BLaER1 (cell line): ENCODE data around the gene SEMA5A.

Source experiments
- H3K27ac ChIP-seq: shearing (Covaris generic); formaldehyde crosslinking; 2 replicates; pipeline ENCODE4 v1.8.1; 2022
- H3K27me3 ChIP-seq: shearing (Covaris generic); formaldehyde crosslinking; 2 replicates; pipeline ENCODE4 v1.8.1; 2022
- H3K36me3 ChIP-seq: shearing (Covaris generic); formaldehyde crosslinking; 2 replicates; pipeline ENCODE4 v1.8.1; 2022
- H3K4me1 ChIP-seq: shearing (Covaris generic); formaldehyde crosslinking; 2 replicates; pipeline ENCODE4 v1.8.1; 2022
- H3K4me2 ChIP-seq: shearing (Covaris generic); formaldehyde crosslinking; 2 replicates; pipeline ENCODE4 v1.8.1; 2022
- H3K4me3 ChIP-seq: shearing (Covaris generic); formaldehyde crosslinking; 2 replicates; pipeline ENCODE4 v1.8.1; 2022
- H3K9ac ChIP-seq: shearing (Covaris generic); formaldehyde crosslinking; 2 replicates; pipeline ENCODE4 v1.8.1; 2022
- H3K9me3 ChIP-seq: shearing (Covaris generic); formaldehyde crosslinking; 2 replicates; pipeline ENCODE4 v1.8.1; 2022
- H4K20me1 ChIP-seq: shearing (Covaris generic); formaldehyde crosslinking; 2 replicates; pipeline ENCODE4 v1.8.1; 2022
- Cebpa-rat ChIP-seq: shearing (Covaris generic); IDR thresholded peaks from 2 replicates; pipeline ENCODE4 v1.8.1; 2022

Gene SEMA5A

GRCh38 chr5:9523090-9523823, 22.6 kb downstream of the SEMA5A start:
- H3K27me3 ChIP-seq = no peaks in the 10 kb centered on the region
- H4K20me1 ChIP-seq = no peaks in the 10 kb centered on the region
- no peak overlapping the region for H3K27ac ChIP-seq
- no peaks in the 10 kb centered on the region for H3K36me3 ChIP-seq
- no peak overlapping the region for H3K4me3 ChIP-seq
- H3K9ac ChIP-seq = no peak overlapping the region
- no peak for TF ChIP-seq Cebpa-rat
- H3K4me2 ChIP-seq = no peak overlapping the region
- H3K9me3 ChIP-seq = no peaks in the 10 kb centered on the region
- no peaks in the 10 kb centered on the region for H3K4me1 ChIP-seq

- Histone ChIP-seq H3K4me2 (no peak overlapping the region), H3K27me3 (no peaks in the 10 kb centered on the region)
Measured at GRCh38 chr5:9519537-9519936, 26.3 kb downstream of the SEMA5A start.

GRCh38 chr5:9516591-9516990, 29.3 kb downstream of the SEMA5A start:
- Histone ChIP-seq H4K20me1 (no peaks in the 10 kb centered on the region), H3K27ac (no peak overlapping the region), H3K36me3 (no peaks in the 10 kb centered on the region), H3K9ac (no peak overlapping the region), H3K4me2 (no peak overlapping the region), H3K9me3 (no peaks in the 10 kb centered on the region), H3K4me3 (no peak overlapping the region), H3K27me3 (no peaks in the 10 kb centered on the region), H3K4me1 (no peaks in the 10 kb centered on the region)
- no peak for TF ChIP-seq Cebpa-rat

More at GRCh38 chr5:9519537-9519936, 26.3 kb downstream of the SEMA5A start:
- peak; percentile 67 for TF ChIP-seq Cebpa-rat
- Histone ChIP-seq H3K27ac (no peak overlapping the region), H3K9ac (no peak overlapping the region), H3K36me3 (no peaks in the 10 kb centered on the region), H4K20me1 (no peaks in the 10 kb centered on the region), H3K4me1 (no peaks in the 10 kb centered on the region), H3K4me3 (no peak overlapping the region), H3K9me3 (no peaks in the 10 kb centered on the region)

GRCh38 chr5:9515436-9515835, 30.4 kb downstream of the SEMA5A start:
- Histone ChIP-seq H3K4me1 (no peaks in the 10 kb centered on the region), H3K9me3 (no peaks in the 10 kb centered on the region), H3K27ac (no peak overlapping the region), H3K9ac (no peak overlapping the region), H4K20me1 (no peaks in the 10 kb centered on the region), H3K27me3 (no peaks in the 10 kb centered on the region), H3K4me3 (no peak overlapping the region), H3K4me2 (no peak overlapping the region), H3K36me3 (no peaks in the 10 kb centered on the region)
- no peak for TF ChIP-seq Cebpa-rat

- no peaks in the 10 kb centered on the region for H4K20me1 ChIP-seq
- H3K36me3 ChIP-seq = no peaks in the 10 kb centered on the region
- H3K4me3 ChIP-seq = no peak overlapping the region
- no peaks in the 10 kb centered on the region for H3K27me3 ChIP-seq
- H3K4me2 ChIP-seq = no peak overlapping the region
- H3K27ac ChIP-seq = no peak overlapping the region
- no peak for TF ChIP-seq Cebpa-rat
- H3K4me1 ChIP-seq = no peaks in the 10 kb centered on the region
- no peak overlapping the region for H3K9ac ChIP-seq
- no peaks in the 10 kb centered on the region for H3K9me3 ChIP-seq
Measured at GRCh38 chr5:9514968-9515367, 30.9 kb downstream of the SEMA5A start.

GRCh38 chr5:9513827-9514226, 32.0 kb downstream of the SEMA5A start:
- no peaks in the 10 kb centered on the region for H3K4me1 ChIP-seq
- no peaks in the 10 kb centered on the region for H3K9me3 ChIP-seq
- H3K4me3 ChIP-seq = no peak overlapping the region
- no peak for TF ChIP-seq Cebpa-rat
- H3K27me3 ChIP-seq = no peaks in the 10 kb centered on the region
- no peak overlapping the region for H3K4me2 ChIP-seq
- H4K20me1 ChIP-seq = no peaks in the 10 kb centered on the region
- H3K9ac ChIP-seq = no peak overlapping the region
- no peak overlapping the region for H3K27ac ChIP-seq
- no peaks in the 10 kb centered on the region for H3K36me3 ChIP-seq

- Histone ChIP-seq H3K27ac (no peak overlapping the region), H3K36me3 (no peaks in the 10 kb centered on the region), H3K4me2 (no peak overlapping the region), H3K9ac (no peak overlapping the region), H3K4me1 (no peaks in the 10 kb centered on the region), H4K20me1 (no peaks in the 10 kb centered on the region), H3K27me3 (no peaks in the 10 kb centered on the region), H3K9me3 (no peaks in the 10 kb centered on the region), H3K4me3 (no peak overlapping the region)
- TF ChIP-seq Cebpa-rat = no peak
Measured at GRCh38 chr5:9512457-9512856, 33.4 kb downstream of the SEMA5A start.

GRCh38 chr5:9507974-9508373, 37.9 kb downstream of the SEMA5A start:
- Histone ChIP-seq H3K27me3 (no peaks in the 10 kb centered on the region), H3K4me3 (no peak overlapping the region), H3K9ac (no peak overlapping the region), H3K4me1 (no peaks in the 10 kb centered on the region), H3K27ac (no peak overlapping the region), H3K36me3 (no peaks in the 10 kb centered on the region), H3K9me3 (no peaks in the 10 kb centered on the region), H4K20me1 (no peaks in the 10 kb centered on the region), H3K4me2 (no peak overlapping the region)
- TF ChIP-seq Cebpa-rat = no peak

GRCh38 chr5:9505225-9505624, 40.6 kb downstream of the SEMA5A start:
- H3K27ac ChIP-seq = no peak overlapping the region
- no peak overlapping the region for H3K4me2 ChIP-seq
- H3K9me3 ChIP-seq = no peaks in the 10 kb centered on the region
- no peaks in the 10 kb centered on the region for H3K27me3 ChIP-seq
- H3K4me1 ChIP-seq = no peaks in the 10 kb centered on the region
- no peak for TF ChIP-seq Cebpa-rat
- no peaks in the 10 kb centered on the region for H3K36me3 ChIP-seq
- H3K9ac ChIP-seq = no peak overlapping the region
- no peaks in the 10 kb centered on the region for H4K20me1 ChIP-seq
- no peak overlapping the region for H3K4me3 ChIP-seq

GRCh38 chr5:9502864-9503263, 43.0 kb downstream of the SEMA5A start:
- no peak overlapping the region for H3K27ac ChIP-seq
- no peak overlapping the region for H3K4me3 ChIP-seq
- no peaks in the 10 kb centered on the region for H4K20me1 ChIP-seq
- no peak overlapping the region for H3K4me2 ChIP-seq
- H3K9me3 ChIP-seq = no peaks in the 10 kb centered on the region
- H3K27me3 ChIP-seq = no peaks in the 10 kb centered on the region
- no peak for TF ChIP-seq Cebpa-rat
- no peaks in the 10 kb centered on the region for H3K4me1 ChIP-seq
- no peaks in the 10 kb centered on the region for H3K36me3 ChIP-seq
- no peak overlapping the region for H3K9ac ChIP-seq
